Stimulated activated memory B cell treated with anti-CD40 and anti-IgM and Interleukin-4, amounts not matched to agents 10 μg/mL and 1 μg/mL and 100 μg/mL, for 72 hours (primary cell): ENCODE results near the gene HEPN1.

Experiments used
- ATAC-seq: fragments of 150-1000 bp; cut with Tn5 transposase; 2 replicates; pipeline ENCODE4 v1.10.0; 2021
- H3K27ac Mint-ChIP-seq: one replicate; pipeline ENCODE4 v1.8.0; 2022; ENCODE audit warnings: mild to moderate bottlenecking, mixed read lengths
- H3K27me3 Mint-ChIP-seq: one replicate; pipeline ENCODE4 v1.8.0; 2022; ENCODE audit warnings: mixed read lengths
- H3K36me3 Mint-ChIP-seq: one replicate; pipeline ENCODE4 v1.8.0; 2022; ENCODE audit warnings: mixed read lengths
- H3K4me1 Mint-ChIP-seq: one replicate; pipeline ENCODE4 v1.8.0; 2022; ENCODE audit warnings: mixed read lengths
- H3K4me3 Mint-ChIP-seq: one replicate; pipeline ENCODE4 v1.8.0; 2022; ENCODE audit warnings: mild to moderate bottlenecking, moderate library complexity, mixed read lengths
- H3K9me3 Mint-ChIP-seq: one replicate; pipeline ENCODE4 v1.8.0; 2022; ENCODE audit warnings: mixed read lengths

The HEPN1 gene

DNA sequence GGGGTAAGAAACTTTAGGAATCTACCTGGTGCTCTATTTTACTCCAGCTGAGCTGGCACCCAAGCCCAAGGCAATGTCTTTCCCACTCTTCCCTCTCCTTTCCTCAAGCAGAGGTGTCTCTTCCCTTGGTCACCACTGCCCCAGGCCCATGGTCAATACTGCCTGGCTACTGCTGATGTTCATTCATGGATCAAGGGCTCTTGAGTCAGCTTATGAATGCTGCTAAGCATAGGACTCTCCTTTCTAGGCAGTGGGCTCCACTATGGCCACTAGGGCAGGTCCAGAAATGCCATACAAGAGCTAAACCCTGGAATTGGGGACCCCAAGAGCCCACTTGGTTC is 2.7 kb upstream of the HEPN1 start:
- H3K27me3 Mint-ChIP-seq = peaks cover 60% of the 10 kb centered on the region
- no peak overlapping the region for H3K4me3 Mint-ChIP-seq
- H3K27ac Mint-ChIP-seq = no peak overlapping the region
- no peaks in the 10 kb centered on the region for H3K4me1 Mint-ChIP-seq
- H3K36me3 Mint-ChIP-seq = no peaks in the 10 kb centered on the region
- H3K9me3 Mint-ChIP-seq = peaks cover 6% of the 10 kb centered on the region
- ATAC-seq = no peak

GRCh38 chr11:124917115-124917637 is 1.9 kb upstream of the HEPN1 start:
- ATAC-seq = no peak
- no peak overlapping the region for H3K4me3 Mint-ChIP-seq
- H3K27ac Mint-ChIP-seq = no peak overlapping the region
- H3K36me3 Mint-ChIP-seq = no peaks in the 10 kb centered on the region
- no peaks in the 10 kb centered on the region for H3K4me1 Mint-ChIP-seq
- peaks cover 55% of the 10 kb centered on the region for H3K27me3 Mint-ChIP-seq
- H3K9me3 Mint-ChIP-seq = no peaks in the 10 kb centered on the region

DNA sequence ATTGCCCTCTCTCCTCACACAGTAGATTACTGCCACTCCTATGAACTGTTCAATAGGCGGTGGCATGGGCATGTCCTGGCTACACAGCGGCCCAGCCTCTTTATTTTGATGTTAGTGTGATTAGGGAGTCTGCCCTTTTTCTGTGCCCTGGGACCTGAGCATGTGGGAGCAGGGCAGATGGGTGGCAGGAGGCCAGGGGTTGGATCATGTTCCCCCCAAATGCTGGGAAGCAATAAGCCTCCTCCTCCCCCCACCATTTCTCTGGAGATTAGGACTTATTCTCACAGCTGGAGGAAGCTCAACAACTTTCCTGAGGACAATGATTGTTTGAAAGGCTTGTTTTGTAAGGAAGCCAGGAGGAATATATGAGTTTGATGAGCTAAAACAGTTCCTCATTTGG is 848 bp downstream of the HEPN1 start:
- Mint-ChIP-seq H3K27me3 (peaks cover 64% of the 10 kb centered on the region), H3K9me3 (no peaks in the 10 kb centered on the region), H3K4me1 (no peaks in the 10 kb centered on the region), H3K27ac (no peak overlapping the region), H3K4me3 (no peak overlapping the region), H3K36me3 (no peaks in the 10 kb centered on the region)
- ATAC-seq = no peak

GRCh38 chr11:124920356-124920755 is 1.3 kb downstream of the HEPN1 start:
- Mint-ChIP-seq H3K36me3 (no peaks in the 10 kb centered on the region), H3K27me3 (peaks cover 62% of the 10 kb centered on the region), H3K4me3 (no peak overlapping the region), H3K4me1 (no peaks in the 10 kb centered on the region), H3K27ac (no peak overlapping the region), H3K9me3 (no peaks in the 10 kb centered on the region)
- ATAC-seq = no peak

- Mint-ChIP-seq H3K36me3 (no peaks in the 10 kb centered on the region), H3K4me1 (no peaks in the 10 kb centered on the region), H3K4me3 (no peak overlapping the region), H3K27me3 (peaks cover 55% of the 10 kb centered on the region), H3K27ac (no peak overlapping the region), H3K9me3 (no peaks in the 10 kb centered on the region)
- peak; percentile 70 for ATAC-seq
These were observed 2.0 kb downstream of the HEPN1 start for GRCh38 chr11:124920870-124921609.

GRCh38 chr11:124922831-124923230 is 3.8 kb downstream of the HEPN1 start:
- H3K27me3 Mint-ChIP-seq = peaks cover 37% of the 10 kb centered on the region
- no peak overlapping the region for H3K4me3 Mint-ChIP-seq
- no peaks in the 10 kb centered on the region for H3K9me3 Mint-ChIP-seq
- no peaks in the 10 kb centered on the region for H3K36me3 Mint-ChIP-seq
- no peaks in the 10 kb centered on the region for H3K4me1 Mint-ChIP-seq
- ATAC-seq = no peak
- no peak overlapping the region for H3K27ac Mint-ChIP-seq

- no peaks in the 10 kb centered on the region for H3K36me3 Mint-ChIP-seq
- ATAC-seq = no peak
- H3K9me3 Mint-ChIP-seq = no peaks in the 10 kb centered on the region
- H3K4me1 Mint-ChIP-seq = no peaks in the 10 kb centered on the region
- peaks cover 32% of the 10 kb centered on the region for H3K27me3 Mint-ChIP-seq
- no peak overlapping the region for H3K4me3 Mint-ChIP-seq
- no peak overlapping the region for H3K27ac Mint-ChIP-seq
These were observed 4.2 kb downstream of the HEPN1 start for GRCh38 chr11:124923296-124923695.

- H3K4me3 Mint-ChIP-seq = no peak overlapping the region
These were observed 10.1 kb downstream of the HEPN1 start for GRCh38 chr11:124928942-124929665.

DNA sequence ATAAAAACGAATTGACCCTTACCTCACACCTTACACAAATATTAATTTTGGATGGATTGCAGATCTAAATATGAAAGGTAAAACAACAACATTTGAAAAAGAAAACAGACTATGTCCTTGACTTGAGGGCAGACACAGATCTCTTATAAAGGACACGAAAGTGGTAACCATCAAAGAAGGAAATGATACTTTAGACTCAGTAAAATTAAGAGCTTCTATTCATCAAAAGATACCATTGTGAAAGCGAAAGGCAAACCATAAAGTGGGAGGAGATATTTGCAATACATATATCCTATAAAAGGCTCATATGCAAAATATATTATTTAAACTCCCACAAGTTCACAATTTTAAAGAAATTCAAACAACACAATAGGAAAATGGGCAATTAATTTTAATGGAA is 11.7 kb downstream of the HEPN1 start:
- Mint-ChIP-seq H3K36me3 (no peaks in the 10 kb centered on the region), H3K4me1 (peaks cover 5% of the 10 kb centered on the region), H3K9me3 (no peaks in the 10 kb centered on the region), H3K4me3 (no peak overlapping the region), H3K27me3 (no peaks in the 10 kb centered on the region), H3K27ac (no peak overlapping the region)
- ATAC-seq = peak; percentile 36

More at GRCh38 chr11:124928942-124929665, 10.1 kb downstream of the HEPN1 start:
- Mint-ChIP-seq H3K36me3 (no peaks in the 10 kb centered on the region), H3K9me3 (no peaks in the 10 kb centered on the region), H3K4me1 (peaks cover 5% of the 10 kb centered on the region), H3K27ac (no peak overlapping the region), H3K27me3 (no peaks in the 10 kb centered on the region)
- ATAC-seq = no peak

GRCh38 chr11:124934862-124935547 is 16.0 kb downstream of the HEPN1 start:
- H3K36me3 Mint-ChIP-seq = no peaks in the 10 kb centered on the region
- ATAC-seq = no peak

DNA sequence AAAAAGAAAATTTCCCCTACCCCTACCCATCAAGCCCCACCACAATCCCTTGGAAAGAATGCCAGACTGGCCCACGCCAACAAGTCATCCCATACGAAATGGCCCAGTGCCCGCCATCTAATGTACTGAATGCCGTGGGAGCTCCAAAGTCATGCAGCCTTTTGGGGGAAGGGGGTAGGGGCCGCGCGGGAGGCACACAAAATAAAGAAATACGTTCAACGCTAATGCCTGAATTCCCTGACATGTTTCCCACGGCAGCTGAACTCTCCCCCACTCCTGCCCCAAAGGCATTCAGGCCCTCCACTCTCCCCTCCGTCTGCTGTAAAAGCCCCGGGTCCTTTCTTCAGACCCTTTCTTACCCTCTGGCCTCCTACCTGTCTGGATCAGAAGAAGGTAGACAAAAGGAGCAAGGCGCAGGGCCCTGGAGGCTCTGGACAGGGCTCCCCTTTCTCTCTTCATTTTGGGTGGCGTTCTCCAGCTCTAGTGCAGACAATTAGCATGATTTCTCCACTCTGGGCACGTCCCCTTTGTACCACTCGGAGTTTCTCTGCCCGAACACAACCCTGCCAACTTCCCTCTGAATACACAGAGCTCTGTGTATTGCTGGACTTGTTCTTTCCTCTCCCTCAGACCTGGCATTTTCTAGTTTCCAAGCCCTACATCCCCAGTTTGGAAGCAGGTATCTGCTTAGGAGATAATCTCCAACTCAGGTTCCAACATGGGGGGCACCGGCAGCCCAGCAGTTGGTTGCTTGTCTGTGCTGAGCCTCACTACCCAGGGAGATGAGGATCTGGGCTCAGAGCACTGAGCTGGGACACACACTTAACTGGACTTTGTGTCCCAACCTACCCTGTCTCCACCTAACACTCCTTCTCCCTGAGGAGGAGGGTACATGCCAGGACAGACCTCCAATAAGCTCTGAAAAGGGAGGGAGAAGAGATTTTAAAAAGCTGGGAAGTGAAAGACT is 16.8 kb downstream of the HEPN1 start, which contains the start of gene HEPACAM:
HEPACAM (minus strand) TSS at position 500 of the 967 bp plus-strand sequence; CDS start at position 459, 41 bp downstream.
- H3K4me1 Mint-ChIP-seq = peaks cover under 1% of the 10 kb centered on the region
- no peaks in the 10 kb centered on the region for H3K9me3 Mint-ChIP-seq
- no peaks in the 10 kb centered on the region for H3K36me3 Mint-ChIP-seq
- H3K4me3 Mint-ChIP-seq = no peak within 1 kb of the TSS
- ATAC-seq = no peak
- peaks cover 17% of the 10 kb centered on the region for H3K27me3 Mint-ChIP-seq
- H3K27ac Mint-ChIP-seq = no peak within 1 kb of the TSS

More at GRCh38 chr11:124934862-124935547, 16.0 kb downstream of the HEPN1 start:
- no peaks in the 10 kb centered on the region for H3K9me3 Mint-ChIP-seq
- H3K27me3 Mint-ChIP-seq = peaks cover 11% of the 10 kb centered on the region
- no peak overlapping the region for H3K27ac Mint-ChIP-seq
- H3K4me1 Mint-ChIP-seq = peaks cover 5% of the 10 kb centered on the region
- no peak overlapping the region for H3K4me3 Mint-ChIP-seq

- Mint-ChIP-seq H3K9me3 (no peaks in the 10 kb centered on the region), H3K4me1 (no peaks in the 10 kb centered on the region), H3K36me3 (no peaks in the 10 kb centered on the region), H3K27me3 (peaks cover 17% of the 10 kb centered on the region), H3K4me3 (no peak overlapping the region), H3K27ac (no peak overlapping the region)
- no peak for ATAC-seq
These were observed 18.4 kb downstream of the HEPN1 start for GRCh38 chr11:124937336-124937935.

DNA sequence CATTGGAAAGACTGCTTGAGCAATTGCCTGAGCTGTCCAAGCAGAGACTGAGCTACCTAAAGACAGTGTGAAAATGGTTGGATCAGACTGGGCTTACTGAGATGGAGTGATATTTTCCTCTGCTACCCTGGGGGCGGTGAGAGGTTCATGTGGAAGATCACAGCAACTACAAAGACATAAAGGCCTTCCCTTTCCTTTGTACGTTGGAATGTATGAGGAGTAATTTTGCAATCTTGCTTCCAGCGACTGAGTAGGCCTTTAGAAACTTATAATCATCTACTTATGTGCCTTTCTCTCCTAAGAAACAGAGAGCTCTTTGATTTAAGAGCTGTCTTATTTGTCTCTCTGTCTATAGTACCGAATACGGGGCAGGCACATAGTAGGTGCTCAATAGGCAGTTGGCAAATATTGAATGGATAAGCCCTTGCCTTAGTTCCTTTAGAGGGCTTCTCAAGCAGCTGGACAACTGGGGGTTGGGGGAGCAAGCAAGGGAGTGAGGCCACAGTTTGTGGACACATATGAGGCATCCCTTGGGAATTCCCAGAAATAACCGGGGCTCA is 19.2 kb downstream of the HEPN1 start:
- Mint-ChIP-seq H3K27ac (no peak overlapping the region), H3K4me1 (no peaks in the 10 kb centered on the region), H3K4me3 (no peak overlapping the region), H3K36me3 (no peaks in the 10 kb centered on the region), H3K27me3 (peaks cover 17% of the 10 kb centered on the region), H3K9me3 (no peaks in the 10 kb centered on the region)
- no peak for ATAC-seq

- no peaks in the 10 kb centered on the region for H3K4me1 Mint-ChIP-seq
- no peak for ATAC-seq
- H3K4me3 Mint-ChIP-seq = no peak overlapping the region
- no peaks in the 10 kb centered on the region for H3K36me3 Mint-ChIP-seq
- no peak overlapping the region for H3K27ac Mint-ChIP-seq
- H3K27me3 Mint-ChIP-seq = peaks cover 23% of the 10 kb centered on the region
- H3K9me3 Mint-ChIP-seq = no peaks in the 10 kb centered on the region
These were observed 19.9 kb downstream of the HEPN1 start for GRCh38 chr11:124938970-124939369.
